PC-3 (cell line): ENCODE measurements around the gene RANBP3L. TPM values are rescaled to one million over a fixed set of nuclear protein-coding genes. Genes with fewer than 3 reads are reported as not detected.

Experiments
- ATAC-seq: fragments of 200-7000 bp; cut with Tn5 transposase; 2 replicates; pipeline ENCODE4 v1.9.1; 2020; ENCODE audit warnings: mild to moderate bottlenecking, moderate library complexity
- BruUV-seq: library from RNA; stranded (reverse); fragments of 400-500 nt; replicated peaks from 2 replicates; lab custom pipeline; 2021; lab: Mats Ljungman, UMichigan
- CTCF ChIA-PET: fragments of 300-600 bp; sonication (Branson Sonifier 250); formaldehyde crosslinking; loops from one replicate; lab custom pipeline; 2022; ENCODE audit warnings: antibody characterized with exemption; lab: Charles Lee
- POLR2A ChIA-PET: fragments of 300-600 bp; sonication (Branson Sonifier 250); formaldehyde crosslinking; loops from one replicate; lab custom pipeline; 2022; ENCODE audit warnings: antibody characterized with exemption; ENCODE audit not compliant: unreplicated experiment; lab: Charles Lee
- DNase-seq: peaks from one replicate; pipeline ENCODE4 v3.0.0-alpha.2; 2015
- H2AFZ ChIP-seq: fragments of 300-600 bp; sonication (generic); 2 replicates; pipeline ENCODE4 v1.6.0; 2016; ENCODE audit warnings: antibody characterized with exemption, low read length
- H3F3A ChIP-seq: fragments of 300-600 bp; sonication (generic); one replicate; pipeline ENCODE4 v1.6.0; 2017; ENCODE audit warnings: antibody characterized with exemption, low read length, control low read depth, mild to moderate bottlenecking; ENCODE audit not compliant: unreplicated experiment
- H3K27ac ChIP-seq: fragments of 300-600 bp; sonication (generic); 2 replicates; pipeline ENCODE4 v1.5.1; 2016; ENCODE audit warnings: mild to moderate bottlenecking, low read length
- H3K27me3 ChIP-seq: fragments of 300-600 bp; sonication (generic); 2 replicates; pipeline ENCODE4 v1.6.1; 2016; ENCODE audit warnings: low read length, mixed read lengths
- H3K36me3 ChIP-seq: fragments of 300-600 bp; sonication (generic); 2 replicates; pipeline ENCODE4 v1.6.1; 2016; ENCODE audit warnings: low read depth, mixed run types, low read length, mixed read lengths
- H3K4me1 ChIP-seq: fragments of 300-600 bp; sonication (generic); 2 replicates; pipeline ENCODE4 v1.5.1; 2016; ENCODE audit warnings: low read length; ENCODE audit not compliant: insufficient read depth
- H3K4me2 ChIP-seq: fragments of 300-600 bp; sonication (generic); 2 replicates; pipeline ENCODE4 v1.6.0; 2016; ENCODE audit warnings: low read length
- H3K4me3 ChIP-seq: fragments of 300-600 bp; sonication (generic); 2 replicates; pipeline ENCODE4 v1.5.1; 2016; ENCODE audit warnings: mild to moderate bottlenecking, low read length, mixed read lengths
- H3K79me2 ChIP-seq: fragments of 300-600 bp; sonication (generic); 2 replicates; pipeline ENCODE4 v1.6.1; 2017; ENCODE audit warnings: low read length, mixed read lengths
- H3K9ac ChIP-seq: fragments of 300-600 bp; sonication (generic); 2 replicates; pipeline ENCODE4 v1.6.0; 2016; ENCODE audit warnings: mild to moderate bottlenecking, low read length
- H3K9me2 ChIP-seq: fragments of 300-600 bp; sonication (generic); replicated peaks from 2 replicates; pipeline ENCODE4 v1.6.1; 2016; ENCODE audit warnings: mixed run types, low read length, mixed read lengths
- H3K9me3 ChIP-seq: fragments of 300-600 bp; sonication (generic); 2 replicates; pipeline ENCODE4 v1.6.1; 2016; ENCODE audit warnings: low read length, mixed read lengths
- H4K20me1 ChIP-seq: fragments of 300-600 bp; sonication (generic); 2 replicates; pipeline ENCODE4 v1.6.1; 2016; ENCODE audit warnings: low read length, mixed read lengths
- CTCF ChIP-seq: fragments of 300-600 bp; sonication (generic); conservative IDR thresholded peaks from 2 replicates; pipeline ENCODE4 v1.5.1; 2017; ENCODE audit warnings: antibody characterized with exemption, low read depth, mild to moderate bottlenecking, low read length
- EZH2 ChIP-seq: fragments of 300-600 bp; sonication (generic); IDR thresholded peaks from one replicate; pipeline ENCODE4 v1.6.1; 2017; ENCODE audit warnings: antibody characterized with exemption, mild to moderate bottlenecking, low read length; ENCODE audit not compliant: unreplicated experiment
- EZH2phosphoT487 ChIP-seq: fragments of 300-600 bp; sonication (generic); IDR thresholded peaks from 2 replicates; pipeline ENCODE4 v1.6.1; 2018; ENCODE audit warnings: mild to moderate bottlenecking, antibody characterized with exemption, low read length, borderline replicate concordance
- intact Hi-C: fragments of 100-400 bp; cut with micrococcal nuclease; formaldehyde crosslinking; loops from 2 replicates; pipeline ENCODE4 v1.9.0; 2023
- total RNA-seq: library from RNA; depleted of rRNA; stranded (reverse); fragments of >200 nt; gene quantifications from 2 replicates; pipeline ENCODE4 v1.2.3, GENCODE V29; 2014

RANBP3L gene
- total RNA-seq, 1 experiment from 2014 or later: not detected

DNA sequence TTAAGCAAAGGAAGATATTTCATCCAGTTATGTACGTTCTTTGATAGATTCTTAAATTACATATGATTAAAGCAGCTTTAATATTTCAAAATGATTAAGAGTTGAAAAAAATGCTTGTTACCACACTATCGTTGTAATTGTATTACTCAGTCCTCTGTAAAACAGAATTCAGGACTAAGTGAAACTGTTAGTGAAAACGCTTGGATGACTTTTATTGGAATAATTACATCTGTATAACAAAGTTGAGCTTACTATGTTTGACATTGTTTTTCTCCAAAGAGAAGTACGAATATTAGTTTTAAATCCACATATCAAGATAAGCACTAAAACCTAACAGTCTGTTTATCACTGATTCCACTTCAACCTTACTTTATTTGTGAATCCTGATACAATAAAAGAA, 51.3 kb downstream of the RANBP3L start:
- no peak overlapping the region for H3K9ac ChIP-seq
- ChIA-PET POLR2A (no interaction called here), CTCF (no interaction called here)
- H3K27ac ChIP-seq: no peak overlapping the region
- no peaks in the 10 kb centered on the region for H3K9me2 ChIP-seq
- DNase-seq (no peak), ATAC-seq (peak; percentile 42; the same call in 1 of the 2 replicates)
- no peak overlapping the region for H2AFZ ChIP-seq
- H3K4me1 ChIP-seq: no peaks in the 10 kb centered on the region
- no TSS peak for BruUV-seq
- H3K4me2 ChIP-seq: no peak overlapping the region
- no peaks in the 10 kb centered on the region for H3K79me2 ChIP-seq
- intact Hi-C loops: no loop called here
- H3K4me3 ChIP-seq: no peak overlapping the region
- TF ChIP-seq EZH2: no peak
- TF ChIP-seq EZH2phosphoT487: no peak
- no peak for TF ChIP-seq CTCF
- no peaks in the 10 kb centered on the region for H3F3A ChIP-seq
- H3K27me3 ChIP-seq: no peaks in the 10 kb centered on the region
- H3K9me3 ChIP-seq: no peaks in the 10 kb centered on the region
- H3K36me3 ChIP-seq: no peaks in the 10 kb centered on the region
- no peaks in the 10 kb centered on the region for H4K20me1 ChIP-seq

GRCh38 chr5:36246036-36246800, 55.5 kb downstream of the RANBP3L start:
- H3K36me3 ChIP-seq: no peaks in the 10 kb centered on the region
- no peak overlapping the region for H2AFZ ChIP-seq
- H3F3A ChIP-seq: no peaks in the 10 kb centered on the region
- H3K9me2 ChIP-seq: no peaks in the 10 kb centered on the region
- H4K20me1 ChIP-seq: no peaks in the 10 kb centered on the region
- peaks cover 6% of the 10 kb centered on the region; the same call in 1 of the 2 replicates for H3K4me1 ChIP-seq
- TF ChIP-seq CTCF: no peak
- no peak for TF ChIP-seq EZH2phosphoT487
- TF ChIP-seq EZH2: no peak
- H3K4me3 ChIP-seq: no peak overlapping the region
- ChIA-PET POLR2A (no interaction called here), CTCF (no interaction called here)
- intact Hi-C loops: no loop called here
- H3K9me3 ChIP-seq: no peaks in the 10 kb centered on the region
- no peak overlapping the region for H3K9ac ChIP-seq
- no peak overlapping the region for H3K4me2 ChIP-seq
- H3K27ac ChIP-seq: no peak overlapping the region
- peaks cover under 1% of the 10 kb centered on the region; the same call in 1 of the 2 replicates for H3K79me2 ChIP-seq
- no peaks in the 10 kb centered on the region for H3K27me3 ChIP-seq
- no TSS peak for BruUV-seq
- no peak for DNase-seq
- ATAC-seq: no peak

DNA sequence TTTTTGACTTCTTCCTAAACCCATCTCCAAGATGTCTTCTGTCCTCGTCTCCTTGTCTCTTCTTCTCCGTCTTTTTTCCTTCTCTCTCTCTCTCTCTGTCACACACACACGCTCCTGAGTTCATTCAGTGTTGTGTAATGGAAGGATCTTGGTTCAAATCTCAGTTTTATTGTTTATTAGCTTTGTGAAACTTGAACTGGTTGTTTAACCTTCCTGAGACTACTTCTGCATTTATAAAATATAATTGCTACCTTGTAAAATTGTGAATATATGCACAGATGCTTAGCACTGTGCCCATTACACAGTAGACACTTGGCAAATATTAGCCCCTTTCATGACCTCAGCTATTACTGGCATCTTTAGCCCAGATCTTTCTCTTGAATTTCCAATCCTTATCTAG, 57.6 kb downstream of the RANBP3L start:
- ChIA-PET POLR2A (interaction anchor here (0.7 kb wide), 1 partner anchor 413 kb away, joined by 4 read pairs; no protein-coding TSS in a partner anchor), CTCF (interaction anchor here (0.7 kb wide), 1 partner anchor 66 kb away, joined by 4 read pairs; no protein-coding TSS in a partner anchor)
- H4K20me1 ChIP-seq: no peaks in the 10 kb centered on the region
- H3K27me3 ChIP-seq: no peaks in the 10 kb centered on the region
- H3K27ac ChIP-seq: no peak overlapping the region
- H3K9me2 ChIP-seq: no peaks in the 10 kb centered on the region
- H3K9ac ChIP-seq: no peak overlapping the region
- H3K79me2 ChIP-seq: peaks cover 22% of the 10 kb centered on the region
- no TSS peak for BruUV-seq
- peaks cover 20% of the 10 kb centered on the region for H3K4me1 ChIP-seq
- no peaks in the 10 kb centered on the region for H3K36me3 ChIP-seq
- H2AFZ ChIP-seq: no peak overlapping the region
- no peak for DNase-seq
- intact Hi-C loops: loop anchor here (5.0 kb wide), 1 partner anchor 42 kb away; no protein-coding TSS in a partner anchor
- ATAC-seq: no peak
- no peaks in the 10 kb centered on the region for H3F3A ChIP-seq
- TF ChIP-seq EZH2: no peak
- no peak overlapping the region for H3K4me2 ChIP-seq
- H3K9me3 ChIP-seq: no peaks in the 10 kb centered on the region
- no peak overlapping the region for H3K4me3 ChIP-seq
